Transverse colon (tissue), 4 donors: ENCODE results near the gene LNX2.

Experiments
- EP300 ChIP-seq: sonication (generic); formaldehyde crosslinking; IDR thresholded peaks from one replicate; pipeline ENCODE4 v1.6.1; 2017; ENCODE audit warnings: antibody characterized with exemption, low read depth
- POLR2A ChIP-seq: fragments of 450-650 bp; IDR thresholded peaks from one replicate; pipeline ENCODE4 v1.6.1; 2016; ENCODE audit warnings: antibody characterized with exemption, mild to moderate bottlenecking, moderate library complexity
- POLR2AphosphoS5 ChIP-seq, 3 donors: sonication (generic); formaldehyde crosslinking; IDR thresholded peaks; one replicate each; pipeline ENCODE4 v1.6.1; 2016; ENCODE audit warnings: antibody characterized with exemption in 3 of 3
- TF ChIP-seq, protein P1 (sequence below), 5 experiments: fragments of 200-600 bp in 3 of 5; fragments of 450-650 bp in 2 of 5; sonication (generic) in 3 of 5; IDR thresholded peaks; 1 replicate in 2 of 5; 2 replicates in 3 of 5; pipeline ENCODE4 v1.5.1; 2016 to 2017; ENCODE audit warnings: antibody characterized with exemption in 5 of 5, inconsistent platforms in 3 of 5, mild to moderate bottlenecking in 2 of 5, moderate library complexity in 1 of 5

DNA sequence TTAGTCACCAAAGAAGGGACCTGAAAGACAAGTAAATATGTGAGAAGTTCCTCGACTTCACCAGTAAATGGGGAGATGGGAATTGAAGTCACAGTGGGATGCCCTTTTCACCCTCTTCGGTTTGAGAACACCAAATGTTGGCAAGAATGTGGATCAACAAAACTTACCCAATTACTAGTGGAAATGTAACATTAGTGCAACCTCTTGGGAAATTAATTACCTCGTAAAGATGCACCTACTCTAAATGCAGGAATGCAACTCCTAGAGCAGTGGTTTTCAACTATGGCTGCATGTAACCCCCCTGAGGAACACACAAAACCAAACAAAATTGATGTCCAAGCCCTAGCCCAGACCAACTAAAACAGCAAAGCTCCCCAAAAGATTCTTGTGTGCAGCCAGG is 78.1 kb downstream of the LNX2 start:
- TF ChIP-seq, protein P1, sequence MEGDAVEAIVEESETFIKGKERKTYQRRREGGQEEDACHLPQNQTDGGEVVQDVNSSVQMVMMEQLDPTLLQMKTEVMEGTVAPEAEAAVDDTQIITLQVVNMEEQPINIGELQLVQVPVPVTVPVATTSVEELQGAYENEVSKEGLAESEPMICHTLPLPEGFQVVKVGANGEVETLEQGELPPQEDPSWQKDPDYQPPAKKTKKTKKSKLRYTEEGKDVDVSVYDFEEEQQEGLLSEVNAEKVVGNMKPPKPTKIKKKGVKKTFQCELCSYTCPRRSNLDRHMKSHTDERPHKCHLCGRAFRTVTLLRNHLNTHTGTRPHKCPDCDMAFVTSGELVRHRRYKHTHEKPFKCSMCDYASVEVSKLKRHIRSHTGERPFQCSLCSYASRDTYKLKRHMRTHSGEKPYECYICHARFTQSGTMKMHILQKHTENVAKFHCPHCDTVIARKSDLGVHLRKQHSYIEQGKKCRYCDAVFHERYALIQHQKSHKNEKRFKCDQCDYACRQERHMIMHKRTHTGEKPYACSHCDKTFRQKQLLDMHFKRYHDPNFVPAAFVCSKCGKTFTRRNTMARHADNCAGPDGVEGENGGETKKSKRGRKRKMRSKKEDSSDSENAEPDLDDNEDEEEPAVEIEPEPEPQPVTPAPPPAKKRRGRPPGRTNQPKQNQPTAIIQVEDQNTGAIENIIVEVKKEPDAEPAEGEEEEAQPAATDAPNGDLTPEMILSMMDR (IDR thresholded peaks at IDR 0.05) = no peak
- TF ChIP-seq POLR2A (no peak), POLR2AphosphoS5 (IDR thresholded peaks at IDR 0.05) (no peak), EP300 (no peak)
